Activated T-cell treated with anti-CD3 and anti-CD28 coated beads, Interleukin-2, amount 50 U/mL, for 4 hours (primary cell): ENCODE measurements around the gene DCT. TPM values are rescaled to one million over a fixed set of nuclear protein-coding genes. Genes with fewer than 3 reads are reported as not detected.

Experiments
- ATAC-seq, 2 donors: fragments of 200-7000 bp; cut with Tn5 transposase; one replicate each; pipeline ENCODE4 v1.10.0; 2021
- DNase-seq: peaks from one replicate; pipeline ENCODE4 v3.0.0-alpha.2; 2020
- H3K27me3 Mint-ChIP-seq: one replicate; pipeline ENCODE4 v1.8.0; 2021; ENCODE audit warnings: low read depth, mixed read lengths
- H3K36me3 Mint-ChIP-seq: one replicate; pipeline ENCODE4 v1.8.0; 2022; ENCODE audit warnings: mixed read lengths; ENCODE audit not compliant: insufficient read depth
- H3K4me1 Mint-ChIP-seq: one replicate; pipeline ENCODE4 v1.8.0; 2021; ENCODE audit warnings: low read depth, mixed read lengths
- H3K4me3 Mint-ChIP-seq: one replicate; pipeline ENCODE4 v1.8.0; 2021; ENCODE audit warnings: mild to moderate bottlenecking, moderate library complexity, mixed read lengths
- H3K9me3 Mint-ChIP-seq: one replicate; pipeline ENCODE4 v1.8.0; 2021; ENCODE audit warnings: mixed read lengths
- total RNA-seq, 3 donors: library from RNA; stranded (reverse); gene quantifications; one replicate each; pipeline ENCODE4 v1.2.1, GENCODE V29; 2021

The DCT gene
- total RNA-seq, 3 donors from 2014 or later, result not detected

DNA sequence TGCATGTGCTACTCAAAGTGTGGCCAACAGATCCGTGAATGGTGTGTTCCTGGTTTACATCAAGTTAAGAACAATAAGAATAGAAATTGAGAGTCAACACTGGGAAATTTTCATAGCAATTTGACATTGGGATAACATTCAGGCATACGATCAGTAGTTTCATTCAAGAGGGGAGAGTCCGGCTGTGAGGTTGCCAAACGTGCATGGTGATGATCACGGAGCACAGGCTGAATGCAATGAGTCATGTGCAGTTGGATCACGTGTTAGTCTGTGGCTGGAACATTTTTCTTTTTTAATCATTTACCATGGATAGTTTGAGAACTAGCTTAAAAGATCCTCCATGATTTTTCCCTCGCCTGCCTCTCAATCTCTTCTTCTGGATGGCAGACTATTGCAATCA is 2.5 kb upstream of the DCT start:
- peaks cover 4% of the 10 kb centered on the region for H3K27me3 Mint-ChIP-seq
- no peaks in the 10 kb centered on the region for H3K4me1 Mint-ChIP-seq
- ATAC-seq (no peak), DNase-seq (no peak)
- no peaks in the 10 kb centered on the region for H3K36me3 Mint-ChIP-seq
- no peak overlapping the region for H3K4me3 Mint-ChIP-seq
- no peaks in the 10 kb centered on the region for H3K9me3 Mint-ChIP-seq

DNA sequence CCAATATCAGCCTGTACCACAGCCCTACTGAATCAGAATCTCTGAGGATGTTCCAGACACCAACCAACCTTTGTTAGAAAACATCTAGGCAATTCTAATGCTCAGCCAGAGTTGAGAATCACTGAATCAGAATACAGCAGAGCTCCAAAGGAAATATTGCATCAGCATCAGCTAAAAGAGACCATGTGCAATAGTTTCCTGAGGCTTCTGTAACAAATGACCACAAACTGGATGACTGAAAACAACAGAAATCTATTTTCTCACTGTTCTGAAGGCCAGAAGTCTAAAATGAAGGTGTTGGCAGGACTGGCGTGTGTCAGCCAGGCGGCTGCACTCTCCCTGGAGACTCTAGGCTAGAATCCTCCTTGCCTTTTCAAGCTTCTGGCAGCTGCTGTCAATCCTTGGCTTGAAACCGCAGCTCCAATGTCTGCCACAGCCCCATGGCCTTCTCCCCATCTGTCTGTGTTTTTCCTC is 1.2 kb upstream of the DCT start:
- Mint-ChIP-seq H3K27me3 (peaks cover 4% of the 10 kb centered on the region), H3K9me3 (no peaks in the 10 kb centered on the region), H3K36me3 (no peaks in the 10 kb centered on the region), H3K4me1 (no peaks in the 10 kb centered on the region), H3K4me3 (no peak overlapping the region)
- DNase-seq (no peak), ATAC-seq (peak in 1 of 2 donors; percentile 32)

DNA sequence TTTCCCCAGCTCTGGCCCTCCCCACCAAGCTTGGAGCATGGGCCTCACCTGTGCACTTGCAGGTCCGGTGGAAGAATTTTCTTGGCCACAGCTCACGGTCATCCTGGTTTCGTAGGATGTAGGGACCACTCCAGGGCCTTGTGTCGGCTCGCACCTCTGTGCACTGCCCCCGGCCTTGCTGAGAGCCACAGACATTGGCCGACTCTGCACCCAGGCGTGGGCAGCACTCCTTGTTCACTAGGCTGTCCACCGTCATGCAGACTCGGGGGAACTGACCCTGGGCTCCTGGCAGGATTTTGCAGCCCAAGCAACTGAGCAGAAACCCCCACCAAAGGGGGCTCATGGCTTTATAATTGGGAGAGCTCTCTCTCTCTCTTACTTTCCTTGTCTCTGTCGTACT is 569 bp downstream of the DCT start:
- Mint-ChIP-seq H3K27me3 (peaks cover 2% of the 10 kb centered on the region), H3K4me3 (no peak overlapping the region), H3K9me3 (no peaks in the 10 kb centered on the region), H3K36me3 (no peaks in the 10 kb centered on the region), H3K4me1 (no peaks in the 10 kb centered on the region)
- no peak for ATAC-seq
- DNase-seq, result no peak

DNA sequence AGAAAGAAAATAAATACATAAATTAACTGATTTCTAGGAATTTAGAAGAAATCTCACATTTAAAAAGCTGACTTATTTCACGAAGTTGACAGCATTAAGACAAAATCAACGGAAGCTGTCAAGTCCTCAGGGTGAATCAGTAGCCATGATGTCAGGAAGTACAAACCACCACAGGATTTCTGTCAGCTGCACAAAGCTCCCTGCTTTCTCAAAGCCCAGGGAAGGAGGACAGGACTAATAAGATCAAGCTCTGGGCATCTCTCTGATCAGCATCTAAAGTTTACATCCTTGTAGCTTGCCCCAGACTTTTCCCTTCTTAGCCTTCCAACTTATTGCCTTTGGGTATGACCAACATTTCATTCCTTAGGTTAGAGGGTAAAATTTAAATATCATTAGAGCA is 9.4 kb downstream of the DCT start:
- Mint-ChIP-seq H3K27me3 (no peaks in the 10 kb centered on the region), H3K4me3 (no peak overlapping the region), H3K4me1 (peaks cover under 1% of the 10 kb centered on the region), H3K9me3 (no peaks in the 10 kb centered on the region), H3K36me3 (no peaks in the 10 kb centered on the region)
- ATAC-seq (no peak), DNase-seq (no peak)

DNA sequence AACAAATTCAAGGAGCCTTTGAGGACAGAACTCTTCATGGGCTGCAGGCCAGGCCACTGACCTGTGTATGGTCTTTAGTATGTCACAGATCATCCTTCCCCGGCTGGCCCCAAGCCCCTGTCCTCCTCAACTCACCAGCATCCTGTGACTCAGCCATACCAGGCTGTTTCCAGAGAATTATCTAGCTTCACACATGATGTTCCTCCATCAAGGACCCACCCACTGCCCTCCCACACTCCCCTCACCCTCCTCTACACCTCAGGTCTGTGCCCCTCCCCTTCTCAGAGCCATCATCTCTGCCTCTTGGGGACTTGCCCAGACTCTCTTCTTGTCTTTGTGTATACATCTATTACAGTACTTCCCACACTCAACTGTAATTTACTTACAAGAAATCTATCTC is 14.7 kb downstream of the DCT start:
- no peaks in the 10 kb centered on the region for H3K9me3 Mint-ChIP-seq
- H3K4me1 Mint-ChIP-seq, result peaks cover 3% of the 10 kb centered on the region
- peaks cover 3% of the 10 kb centered on the region for H3K27me3 Mint-ChIP-seq
- peak; percentile 13 for DNase-seq
- H3K36me3 Mint-ChIP-seq, result no peaks in the 10 kb centered on the region
- peak; percentile 62 for ATAC-seq
- H3K4me3 Mint-ChIP-seq, result no peak overlapping the region

DNA sequence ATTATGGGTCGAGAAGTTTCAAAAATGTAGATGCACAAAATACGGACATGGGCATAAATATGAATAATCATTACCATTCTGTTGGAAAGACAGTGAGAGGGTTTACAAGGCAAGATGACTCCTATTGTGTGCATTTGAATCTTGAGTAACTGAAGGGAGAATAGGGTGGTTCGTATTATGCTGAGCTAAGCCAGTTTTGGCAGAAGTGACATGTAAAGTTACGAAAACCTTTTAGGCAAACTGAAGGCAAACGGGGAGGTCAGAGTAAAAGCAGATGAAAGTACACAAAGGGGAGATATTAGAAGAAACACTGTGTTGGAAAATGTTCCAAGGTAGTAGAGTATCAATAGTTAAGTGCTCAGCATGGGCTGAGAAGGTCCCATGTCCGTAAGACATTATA is 16.8 kb downstream of the DCT start:
- DNase-seq, result no peak
- no peaks in the 10 kb centered on the region for H3K36me3 Mint-ChIP-seq
- H3K4me1 Mint-ChIP-seq, result peaks cover 3% of the 10 kb centered on the region
- no peaks in the 10 kb centered on the region for H3K9me3 Mint-ChIP-seq
- no peak for ATAC-seq
- H3K4me3 Mint-ChIP-seq, result no peak overlapping the region
- H3K27me3 Mint-ChIP-seq, result peaks cover 3% of the 10 kb centered on the region

DNA sequence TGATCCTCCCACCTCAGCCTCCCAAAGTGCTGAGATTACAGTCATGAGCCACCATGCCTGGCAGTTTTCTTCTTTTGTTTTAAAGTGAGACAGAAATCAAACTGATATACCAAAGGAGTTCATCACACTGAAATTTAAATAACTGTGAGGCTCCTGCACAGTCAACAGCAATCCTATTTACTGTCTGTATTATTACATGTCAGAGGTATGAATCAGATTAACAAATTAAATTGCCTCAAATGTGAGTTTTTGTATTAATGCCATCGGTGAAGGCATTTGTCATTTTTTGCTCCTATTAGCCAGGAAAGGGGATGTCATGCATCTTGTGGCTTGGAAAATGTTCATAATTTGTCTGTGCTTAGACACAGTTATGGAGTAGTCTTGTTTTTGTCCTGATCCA is 20.4 kb downstream of the DCT start:
- Mint-ChIP-seq H3K36me3 (no peaks in the 10 kb centered on the region), H3K4me1 (no peaks in the 10 kb centered on the region), H3K27me3 (peaks cover 3% of the 10 kb centered on the region), H3K9me3 (no peaks in the 10 kb centered on the region), H3K4me3 (no peak overlapping the region)
- ATAC-seq (no peak), DNase-seq (no peak)

DNA sequence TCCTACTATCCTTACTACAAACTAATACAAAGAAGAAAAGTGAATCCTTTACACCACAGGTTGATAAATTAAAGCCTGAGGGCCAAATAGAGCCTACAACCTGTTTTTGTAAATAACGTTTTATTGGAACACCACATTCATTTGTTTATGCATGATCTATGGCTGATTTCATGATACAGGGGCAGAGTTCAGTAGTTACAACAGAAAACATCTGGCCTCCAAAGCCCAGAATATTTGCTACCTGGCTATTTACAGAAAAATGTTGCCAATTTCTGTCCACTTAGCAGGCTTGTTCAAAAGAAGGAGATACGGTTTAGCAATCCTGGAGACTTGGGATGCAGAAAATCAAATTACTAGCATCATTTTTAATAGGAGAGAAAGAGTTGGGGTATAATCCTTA is 24.1 kb downstream of the DCT start:
- Mint-ChIP-seq H3K4me1 (no peaks in the 10 kb centered on the region), H3K4me3 (no peak overlapping the region), H3K9me3 (no peaks in the 10 kb centered on the region), H3K36me3 (no peaks in the 10 kb centered on the region), H3K27me3 (peaks cover 2% of the 10 kb centered on the region)
- ATAC-seq, result no peak
- DNase-seq, result no peak

DNA sequence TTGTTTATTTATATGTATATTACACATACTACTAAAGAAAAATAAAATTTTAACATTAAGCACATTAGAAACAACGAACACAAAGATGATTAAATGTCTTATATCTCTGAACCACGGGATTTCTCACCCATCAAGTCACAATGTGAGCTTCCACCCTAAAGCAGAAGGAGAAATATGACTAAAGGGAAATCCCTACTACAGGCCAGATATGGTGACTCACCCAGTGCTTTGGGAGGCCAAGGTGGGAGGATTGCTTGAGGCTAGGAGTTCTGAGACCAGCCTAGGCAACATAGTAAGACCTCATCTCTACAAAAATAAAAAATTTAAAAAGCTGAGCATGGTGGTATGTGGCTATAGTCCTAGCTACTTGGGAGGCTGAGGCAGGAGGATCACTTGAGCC is 24.6 kb downstream of the DCT start:
- peaks cover 2% of the 10 kb centered on the region for H3K27me3 Mint-ChIP-seq
- H3K4me1 Mint-ChIP-seq, result no peaks in the 10 kb centered on the region
- no peaks in the 10 kb centered on the region for H3K36me3 Mint-ChIP-seq
- H3K4me3 Mint-ChIP-seq, result no peak overlapping the region
- DNase-seq (no peak), ATAC-seq (peak; percentile 73 to 81)
- no peaks in the 10 kb centered on the region for H3K9me3 Mint-ChIP-seq

DNA sequence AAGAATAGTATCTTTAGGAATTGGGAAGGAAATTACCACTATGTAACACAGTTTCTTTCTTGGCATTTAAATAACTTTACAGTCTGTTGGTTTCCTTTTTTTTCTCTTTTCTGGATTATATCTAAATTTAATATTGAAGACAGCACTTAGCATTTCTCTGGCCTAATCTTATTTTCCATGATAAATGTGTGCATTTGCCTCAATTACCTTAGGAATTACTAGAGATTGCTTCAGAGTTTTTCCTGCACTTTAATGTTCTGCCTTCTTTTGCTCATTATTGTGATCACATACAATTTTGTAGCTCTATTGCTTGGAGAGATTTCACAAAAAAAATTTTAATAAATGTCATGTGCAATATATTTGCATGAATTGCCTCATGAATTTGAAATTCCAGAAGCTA is 25.1 kb downstream of the DCT start:
- H3K9me3 Mint-ChIP-seq, result no peaks in the 10 kb centered on the region
- H3K4me1 Mint-ChIP-seq, result no peaks in the 10 kb centered on the region
- no peaks in the 10 kb centered on the region for H3K36me3 Mint-ChIP-seq
- DNase-seq (no peak), ATAC-seq (no peak)
- H3K27me3 Mint-ChIP-seq, result peaks cover 2% of the 10 kb centered on the region
- no peak overlapping the region for H3K4me3 Mint-ChIP-seq

DNA sequence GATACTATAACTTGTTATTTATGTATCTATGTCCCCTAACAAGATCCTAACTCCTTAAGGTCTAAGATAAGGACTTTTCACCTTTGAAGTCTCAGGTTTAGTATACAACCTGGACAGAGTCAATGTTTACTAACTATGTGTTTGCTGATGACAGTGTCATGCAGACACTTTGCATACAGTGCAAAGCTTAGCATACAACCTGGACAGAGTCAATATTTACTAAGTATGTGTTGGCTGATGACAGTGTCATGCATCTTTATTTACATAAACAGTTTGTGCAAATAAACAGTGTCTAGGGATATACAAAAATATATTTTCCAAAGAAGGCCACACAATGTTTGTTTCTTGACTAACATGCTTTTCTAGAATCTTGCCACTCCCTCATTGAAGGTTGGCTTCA is 34.7 kb downstream of the DCT start:
- ATAC-seq (no peak), DNase-seq (no peak)
- Mint-ChIP-seq H3K4me3 (no peak overlapping the region), H3K9me3 (no peaks in the 10 kb centered on the region), H3K27me3 (peaks cover 5% of the 10 kb centered on the region), H3K4me1 (no peaks in the 10 kb centered on the region), H3K36me3 (no peaks in the 10 kb centered on the region)

DNA sequence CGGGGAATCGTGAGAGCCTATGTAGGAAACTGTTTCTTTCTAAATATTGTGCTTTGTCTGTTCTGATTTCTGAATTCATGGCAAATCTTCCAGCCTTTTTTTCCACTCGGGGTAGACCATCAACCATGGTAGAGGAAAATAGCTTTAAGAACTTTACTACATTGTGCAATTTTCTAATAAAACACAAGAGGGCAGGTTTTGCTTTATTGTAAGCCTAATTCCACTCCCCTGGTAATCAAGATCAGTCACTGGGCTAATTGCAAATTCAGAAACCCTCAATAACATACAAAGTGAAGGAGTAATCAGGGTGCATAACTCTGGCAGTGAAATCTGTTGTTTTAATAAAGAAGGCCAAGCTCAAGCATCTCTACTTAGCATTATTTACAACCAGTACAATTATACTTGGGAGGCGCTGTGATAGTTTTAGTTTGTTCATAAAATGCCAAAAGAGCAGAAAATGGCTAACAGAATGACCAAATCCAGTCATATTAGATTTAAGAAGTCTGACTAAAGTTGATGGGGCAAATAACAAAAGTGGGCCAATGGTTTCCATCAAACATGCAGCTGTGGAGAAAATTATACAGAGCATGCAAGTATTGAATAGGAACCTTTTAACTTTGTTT is 43.8 kb downstream of the DCT start:
- ATAC-seq (peak; percentile 56 to 59), DNase-seq (no peak)
- no peaks in the 10 kb centered on the region for H3K27me3 Mint-ChIP-seq
- no peak overlapping the region for H3K4me3 Mint-ChIP-seq
- no peaks in the 10 kb centered on the region for H3K36me3 Mint-ChIP-seq
- peaks cover 27% of the 10 kb centered on the region for H3K4me1 Mint-ChIP-seq
- no peaks in the 10 kb centered on the region for H3K9me3 Mint-ChIP-seq

DNA sequence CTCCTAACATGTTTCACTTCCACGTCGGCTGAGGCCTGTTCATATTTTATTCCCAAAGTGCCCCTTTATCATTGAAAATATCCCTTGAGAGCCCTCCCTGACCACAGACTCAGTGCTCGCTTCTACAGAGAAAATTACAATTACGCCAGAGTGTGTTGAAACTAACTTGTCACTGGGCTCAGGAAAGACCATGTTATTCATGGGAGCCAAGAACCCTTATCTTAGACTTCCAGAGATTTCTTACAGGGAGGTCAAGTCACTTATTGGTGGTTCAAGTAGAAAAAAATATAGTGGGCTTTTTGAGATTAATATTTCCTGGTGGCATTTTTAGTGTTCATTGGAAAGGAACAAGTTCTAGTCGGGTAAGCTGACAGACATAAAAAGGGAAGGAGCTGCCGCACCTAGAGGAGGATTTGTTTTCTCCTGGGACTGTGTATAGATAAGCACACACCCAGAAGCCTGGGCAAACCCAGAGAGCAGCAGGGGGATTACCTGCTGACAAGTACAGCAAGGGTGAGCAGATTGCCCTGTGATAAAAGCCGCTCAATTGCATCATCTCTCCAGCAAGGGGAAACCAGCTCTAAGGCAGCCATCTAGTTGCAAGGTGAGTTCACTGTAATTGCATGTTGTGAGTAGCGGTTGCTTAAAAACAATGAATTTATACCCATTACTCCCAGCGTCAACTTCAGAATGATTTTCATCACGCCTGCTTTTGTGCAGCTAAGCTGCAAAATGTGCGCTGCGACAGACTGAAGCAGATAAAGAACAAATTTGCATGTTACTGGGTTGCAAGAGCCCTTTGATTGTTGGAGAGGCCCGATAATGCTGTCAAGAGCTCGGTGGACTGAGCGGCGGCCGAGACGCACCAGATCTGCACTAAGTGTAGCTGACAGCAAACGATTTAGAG is 46.2 kb downstream of the DCT start:
- H3K9me3 Mint-ChIP-seq, result no peaks in the 10 kb centered on the region
- DNase-seq, result no peak
- H3K4me1 Mint-ChIP-seq, result peaks cover 27% of the 10 kb centered on the region
- ATAC-seq, result peak; percentile 77
- H3K27me3 Mint-ChIP-seq, result no peaks in the 10 kb centered on the region
- no peak overlapping the region for H3K4me3 Mint-ChIP-seq
- no peaks in the 10 kb centered on the region for H3K36me3 Mint-ChIP-seq

DNA sequence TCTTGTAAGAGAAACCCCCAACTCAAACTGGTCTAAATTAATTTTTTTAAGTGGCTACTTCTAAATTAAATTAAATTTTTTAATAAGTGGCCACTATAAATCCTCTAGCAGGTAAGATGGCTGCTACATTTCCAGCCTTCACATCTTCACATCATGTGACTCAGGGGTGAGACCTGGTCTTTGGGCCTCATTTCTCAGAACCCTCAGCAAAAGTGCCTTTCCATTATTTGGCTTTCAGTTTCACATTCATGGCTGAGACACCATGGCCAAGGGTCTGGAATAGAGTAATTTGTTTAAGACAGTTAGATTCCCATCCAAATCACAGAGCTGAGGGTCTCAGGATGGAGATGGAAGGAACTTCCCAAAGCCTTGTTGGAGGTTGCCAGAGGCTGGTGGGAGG is 47.5 kb downstream of the DCT start:
- Mint-ChIP-seq H3K36me3 (no peaks in the 10 kb centered on the region), H3K4me3 (no peak overlapping the region), H3K27me3 (no peaks in the 10 kb centered on the region), H3K4me1 (peaks cover 27% of the 10 kb centered on the region), H3K9me3 (no peaks in the 10 kb centered on the region)
- DNase-seq (no peak), ATAC-seq (peak; percentile 57 to 61)

DNA sequence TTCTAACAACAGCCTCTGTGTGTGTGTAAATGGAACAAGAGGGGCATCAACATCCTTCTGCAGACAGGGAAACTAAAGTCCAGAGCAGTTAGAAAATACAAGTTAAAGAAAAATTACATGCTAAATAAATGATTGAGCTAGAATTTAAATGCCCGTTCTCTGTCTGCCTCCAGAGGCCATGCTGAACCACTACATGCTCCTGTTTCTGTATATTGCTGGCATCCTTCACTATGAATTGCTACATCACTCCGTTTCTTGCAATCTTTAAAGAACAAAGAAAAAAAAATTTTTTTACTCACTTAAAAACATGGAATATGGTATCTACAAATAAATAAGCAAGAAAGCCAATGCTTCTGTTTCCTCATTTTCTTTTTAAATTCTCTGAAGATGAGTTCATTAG is 47.9 kb downstream of the DCT start:
- Mint-ChIP-seq H3K4me3 (no peak overlapping the region), H3K9me3 (no peaks in the 10 kb centered on the region), H3K36me3 (no peaks in the 10 kb centered on the region), H3K27me3 (no peaks in the 10 kb centered on the region), H3K4me1 (peaks cover 27% of the 10 kb centered on the region)
- DNase-seq (no peak), ATAC-seq (no peak)
